ENCODE results near the gene RADIL.

- TF ChIP-seq GATA3 (IDR thresholded peaks at IDR 0.05; ENCODE audit: low read depth, low read length) (no peak), GATA2 (IDR thresholded peaks at IDR 0.05; ENCODE audit: low read depth, low read length) (no peak)
Measured at GRCh38 chr7:4772306-4772705, 111.2 kb downstream of the RADIL start.

Data from SH-SY5Y (cell line).